GM21576 (cell line): Measurements from ENCODE around the gene AGAP2.

ENCODE experiments used
- ATAC-seq: cut with Tn5 transposase; IDR thresholded peaks from one replicate; pipeline ENCODE4 v1.9.1; 2021; ENCODE audit warnings: mild to moderate bottlenecking, moderate library complexity; ENCODE audit not compliant: unreplicated experiment

Gene AGAP2

GRCh38 chr12:57767876-57768275 lies 29.3 kb upstream of the AGAP2 start:
- no peak for ATAC-seq

- ATAC-seq = no peak
These were observed 28.8 kb upstream of the AGAP2 start for GRCh38 chr12:57767305-57767698.

- ATAC-seq = no peak
These were observed 28.1 kb upstream of the AGAP2 start, which contains the start of gene CYP27B1 for GRCh38 chr12:57766464-57767304. CYP27B1 (minus strand) TSS chr12:57767078; CDS start chr12:57767041, 37 bp downstream.

- ATAC-seq = no peak
These were observed 27.3 kb upstream of the AGAP2 start for GRCh38 chr12:57765698-57766463.

GRCh38 chr12:57765003-57765697 lies 26.6 kb upstream of the AGAP2 start:
- ATAC-seq = peak; percentile 58

GRCh38 chr12:57764662-57765002 lies 26.1 kb upstream of the AGAP2 start:
- ATAC-seq = peak; percentile 8

GRCh38 chr12:57763881-57764661 lies 25.5 kb upstream of the AGAP2 start:
- ATAC-seq = no peak

- no peak for ATAC-seq
These were observed 23.9 kb upstream of the AGAP2 start for GRCh38 chr12:57762463-57762862.

GRCh38 chr12:57761391-57761998 lies 23.0 kb upstream of the AGAP2 start:
- ATAC-seq = no peak

- ATAC-seq = no peak
These were observed 21.9 kb upstream of the AGAP2 start for GRCh38 chr12:57760347-57760982.

- no peak for ATAC-seq
These were observed 20.9 kb upstream of the AGAP2 start for GRCh38 chr12:57759360-57759980.

GRCh38 chr12:57758552-57759359 lies 20.2 kb upstream of the AGAP2 start:
- no peak for ATAC-seq

GRCh38 chr12:57757771-57758170 lies 19.2 kb upstream of the AGAP2 start:
- ATAC-seq = no peak

GRCh38 chr12:57756406-57757341 lies 18.1 kb upstream of the AGAP2 start:
- ATAC-seq = peak; percentile 22

GRCh38 chr12:57755454-57756372 lies 17.2 kb upstream of the AGAP2 start:
- no peak for ATAC-seq

GRCh38 chr12:57755194-57755453 lies 16.6 kb upstream of the AGAP2 start:
- ATAC-seq = no peak
